Fibroblast of skin of left quadriceps (primary cell): ENCODE measurements around the gene EDC4.
"Not testable (repeated sequence)": the region's sequence is repeated elsewhere in the genome, so short reads cannot be mapped to it uniquely, and the experiment has no call there.

Source experiments
- DNase-seq, 2 experiments: peaks; one replicate each; pipeline ENCODE4 v3.0.0-alpha.2; 2013; ENCODE audit warnings: low read depth in 2 of 2

Gene EDC4

GRCh38 chr16:67872631-67873434, at the start of gene EDC4:
TSS of gene EDC4 (plus strand) at chr16:67873052. CDS start at chr16:67873262, 210 bp downstream.
- peak; percentile 37 to 47 for DNase-seq

GRCh38 chr16:67825119-67825518, 47.7 kb upstream of the EDC4 start:
- DNase-seq, result no peak

- DNase-seq, result no peak
These were observed 46.9 kb upstream of the EDC4 start for GRCh38 chr16:67825906-67826305.

- no peak for DNase-seq
These were observed 44.2 kb upstream of the EDC4 start for GRCh38 chr16:67828651-67829050.

- DNase-seq, result peak in 1 of 2 experiments; percentile 11
These were observed 39.8 kb upstream of the EDC4 start for GRCh38 chr16:67833030-67833414.

- peak; percentile 72 for DNase-seq
These were observed 39.2 kb upstream of the EDC4 start for GRCh38 chr16:67833415-67834241.

GRCh38 chr16:67834242-67834614, 38.6 kb upstream of the EDC4 start:
- DNase-seq, result no peak

GRCh38 chr16:67837190-67837589, 35.7 kb upstream of the EDC4 start:
- DNase-seq, result not testable (repeated sequence)

GRCh38 chr16:67837811-67838210, 35.0 kb upstream of the EDC4 start:
- DNase-seq, result no peak

GRCh38 chr16:67841198-67841815, 31.5 kb upstream of the EDC4 start:
- DNase-seq, result no peak

GRCh38 chr16:67841816-67842508, 30.9 kb upstream of the EDC4 start, which contains the start of gene THAP11:
TSS of gene THAP11 (plus strand) at chr16:67842320. CDS start at chr16:67842555, 235 bp downstream.
- DNase-seq, result peak; percentile 87 to 88

- DNase-seq, result no peak
These were observed 30.1 kb upstream of the EDC4 start for GRCh38 chr16:67842509-67843342.

- DNase-seq, result no peak
These were observed 29.5 kb upstream of the EDC4 start for GRCh38 chr16:67843343-67843765.

GRCh38 chr16:67844497-67844896, 28.4 kb upstream of the EDC4 start:
- no peak for DNase-seq

GRCh38 chr16:67845291-67846062, 27.4 kb upstream of the EDC4 start:
- no peak for DNase-seq

- DNase-seq, result no peak
These were observed 26.9 kb upstream of the EDC4 start for GRCh38 chr16:67846063-67846319.

GRCh38 chr16:67846320-67847063, 26.4 kb upstream of the EDC4 start, which contains the start of gene NUTF2:
TSS of gene NUTF2 (plus strand) at chr16:67846933. CDS start at chr16:67865131, 18,198 bp downstream.
- peak; percentile 89 for DNase-seq

GRCh38 chr16:67847064-67847861, 25.6 kb upstream of the EDC4 start, which contains the start of gene CENPT:
TSS of gene CENPT (minus strand) at chr16:67847693. CDS start at chr16:67833859, 13,834 bp downstream.
- no peak for DNase-seq
